HepG2 (cell line): ENCODE results near the gene TMEM214. TPM values are rescaled to one million over a fixed set of nuclear protein-coding genes. Genes with fewer than 3 reads are reported as not detected.

ENCODE experiments used
- ADNP ChIP-seq: sonication (generic); formaldehyde crosslinking; IDR thresholded peaks from 2 replicates; pipeline ENCODE4 v1.4.0; 2020; ENCODE audit warnings: missing genetic modification reagents
- ARNTL ChIP-seq: sonication (generic); formaldehyde crosslinking; IDR thresholded peaks from 2 replicates; pipeline ENCODE4 v1.4.0; 2020; ENCODE audit warnings: mild to moderate bottlenecking, missing genetic modification reagents
- DR1 ChIP-seq: sonication (generic); formaldehyde crosslinking; IDR thresholded peaks from 2 replicates; pipeline ENCODE4 v1.8.0; 2021; ENCODE audit warnings: mild to moderate bottlenecking, missing genetic modification reagents, inconsistent platforms
- E2F2 ChIP-seq: sonication (generic); formaldehyde crosslinking; IDR thresholded peaks from 2 replicates; pipeline ENCODE4 v1.4.0; 2020; ENCODE audit warnings: missing genetic modification reagents, borderline replicate concordance
- GPN1 ChIP-seq: sonication (generic); formaldehyde crosslinking; IDR thresholded peaks from 2 replicates; pipeline ENCODE4 v1.5.1; 2020; ENCODE audit warnings: missing genetic modification reagents, borderline replicate concordance
- HINFP ChIP-seq: sonication (generic); formaldehyde crosslinking; IDR thresholded peaks from 2 replicates; pipeline ENCODE4 v1.4.0; 2020; ENCODE audit warnings: low read depth, mild to moderate bottlenecking, missing genetic modification reagents
- JARID2 ChIP-seq: sonication (generic); formaldehyde crosslinking; IDR thresholded peaks from 2 replicates; pipeline ENCODE4 v1.8.1; 2023; ENCODE audit warnings: missing genetic modification reagents, inconsistent platforms; ENCODE audit not compliant: insufficient replicate concordance
- KLF11 ChIP-seq: IDR thresholded peaks from 2 replicates; pipeline ENCODE4 v1.6.1; 2016; ENCODE audit warnings: missing compliant biosample characterization
- MAZ ChIP-seq, 2 experiments: sonication (generic) in 1 of 2; formaldehyde crosslinking in 1 of 2; IDR thresholded peaks; 2 replicates each; pipeline versions ENCODE4 v1.5.0 to v1.6.1; 2012 to 2020; ENCODE audit warnings: low read depth in 2 of 2, mild to moderate bottlenecking in 2 of 2, borderline replicate concordance in 1 of 2, improper control_type of control experiment in 1 of 2, low read length in 1 of 2, missing genetic modification reagents in 1 of 2, moderate library complexity in 1 of 2
- MED1 ChIP-seq: sonication (generic); formaldehyde crosslinking; IDR thresholded peaks from 2 replicates; pipeline ENCODE4 v1.4.0; 2020; ENCODE audit warnings: missing genetic modification reagents
- NONO ChIP-seq, 2 experiments: fragments of 450-650 bp in 1 of 2; sonication (generic) in 1 of 2; formaldehyde crosslinking in 1 of 2; IDR thresholded peaks in 1 of 2; conservative IDR thresholded peaks in 1 of 2; 2 replicates each; pipeline versions ENCODE4 v1.6.1 to v1.8.0; 2017 to 2022; ENCODE audit warnings: mild to moderate bottlenecking in 1 of 2, missing genetic modification reagents in 1 of 2, moderate library complexity in 1 of 2
- NR2F6 ChIP-seq, 2 experiments: IDR thresholded peaks; 2 replicates each; pipeline ENCODE4 v1.6.1; 2016; ENCODE audit warnings: antibody characterized with exemption in 1 of 2, mild to moderate bottlenecking in 1 of 2
- PHF20 ChIP-seq: sonication (generic); formaldehyde crosslinking; IDR thresholded peaks from 2 replicates; pipeline ENCODE4 v1.5.0; 2020; ENCODE audit warnings: mild to moderate bottlenecking, missing genetic modification reagents
- SMYD3 ChIP-seq: sonication (generic); formaldehyde crosslinking; IDR thresholded peaks from 2 replicates; pipeline ENCODE4 v1.8.1; 2023; ENCODE audit warnings: mild to moderate bottlenecking, missing genetic modification reagents
- ZFP62 ChIP-seq: sonication (generic); formaldehyde crosslinking; IDR thresholded peaks from 2 replicates; pipeline ENCODE4 v1.4.0; 2020; ENCODE audit warnings: missing genetic modification reagents
- ZNF10 ChIP-seq: sonication (generic); formaldehyde crosslinking; IDR thresholded peaks from 2 replicates; pipeline ENCODE4 v1.4.0; 2020; ENCODE audit warnings: mild to moderate bottlenecking, low read depth, missing genetic modification reagents, borderline replicate concordance
- ZNF17 ChIP-seq: sonication (generic); formaldehyde crosslinking; IDR thresholded peaks from 2 replicates; pipeline ENCODE4 v1.5.0; 2020; ENCODE audit warnings: mild to moderate bottlenecking, missing genetic modification reagents
- ZNF234 ChIP-seq: sonication (generic); formaldehyde crosslinking; conservative IDR thresholded peaks from 2 replicates; pipeline ENCODE4 v1.5.1; 2020; ENCODE audit warnings: mild to moderate bottlenecking, missing genetic modification reagents
- ZNF329 ChIP-seq: sonication (generic); formaldehyde crosslinking; IDR thresholded peaks from 2 replicates; pipeline ENCODE4 v1.9.0; 2021; ENCODE audit warnings: low read depth, mild to moderate bottlenecking, missing genetic modification reagents
- ZNF33A ChIP-seq: sonication (generic); formaldehyde crosslinking; IDR thresholded peaks from 2 replicates; pipeline ENCODE4 v1.5.1; 2020; ENCODE audit warnings: missing genetic modification reagents, mild to moderate bottlenecking, moderate library complexity, borderline replicate concordance
- ZNF383 ChIP-seq: sonication (generic); formaldehyde crosslinking; IDR thresholded peaks from 2 replicates; pipeline ENCODE4 v1.4.0; 2020; ENCODE audit warnings: missing genetic modification reagents, mild to moderate bottlenecking, borderline replicate concordance
- ZNF446 ChIP-seq: sonication (generic); formaldehyde crosslinking; IDR thresholded peaks from 2 replicates; pipeline ENCODE4 v1.5.0; 2020; ENCODE audit warnings: mild to moderate bottlenecking, missing genetic modification reagents
- ZNF672 ChIP-seq: sonication (generic); formaldehyde crosslinking; IDR thresholded peaks from 2 replicates; pipeline ENCODE4 v1.8.1; 2022; ENCODE audit warnings: missing genetic modification reagents
- ZNF7 ChIP-seq: IDR thresholded peaks from 2 replicates; pipeline ENCODE4 v1.6.1; 2016; ENCODE audit warnings: missing biosample characterization, missing genetic modification reagents
- ZNF703 ChIP-seq: sonication (generic); formaldehyde crosslinking; IDR thresholded peaks from 2 replicates; pipeline ENCODE4 v1.5.1; 2020; ENCODE audit warnings: missing genetic modification reagents, mild to moderate bottlenecking, moderate library complexity, borderline replicate concordance
- ZNF883 ChIP-seq: sonication (generic); formaldehyde crosslinking; IDR thresholded peaks from 2 replicates; pipeline ENCODE4 v1.5.1; 2020; ENCODE audit warnings: mild to moderate bottlenecking, missing genetic modification reagents; ENCODE audit errors: not compliant biosample characterization
- polyA plus RNA-seq, 8 experiments: library from polyadenylated mRNA; depleted of rRNA in 3 of 8; stranded (reverse) in 7 of 8; unstranded in 1 of 8; fragments of >200 nt; fragmentation: Illumina TruSeq in 4 of 8; extraction: Trizol in 4 of 8; gene quantifications; 2 replicates each; pipeline versions ENCODE4 v1.2.1 to v1.2.3, GENCODE V29; 2011 to 2016; ENCODE audit warnings: low read depth in 4 of 8, missing spikeins in 1 of 8, mixed read lengths in 1 of 8; ENCODE audit not compliant: insufficient read depth in 1 of 8
- total RNA-seq, 5 experiments: library from RNA; depleted of rRNA; stranded (reverse); fragments of >200 nt; fragmentation: Illumina TruSeq; extraction: Trizol; gene quantifications; 2 replicates each; pipeline ENCODE4 v1.2.3, GENCODE V29; 2016; ENCODE audit warnings: low read depth in 1 of 5

TMEM214 gene
- total and polyA plus RNA-seq, 2 of the 13 experiments (the other 11 are each of a cell fraction or from before 2014, with no cell fraction given), result 58.3 to 132 TPM

GRCh38 chr2:27049422-27050280, 16.9 kb downstream of the TMEM214 start (continued):
- TF ChIP-seq HINFP (peak; percentile 80), NONO (IDR thresholded peaks at IDR 0.05) (no peak), NONO (CRISPR knock-in tag; conservative IDR thresholded peaks at IDR 0.05) (peak; percentile 60; the same call in 1 of the 2 replicates), ZNF703 (CRISPR knock-in tag) (peak; percentile 94; the same call in 1 of the 2 replicates), E2F2 (CRISPR knock-in tag) (no peak), ZNF17 (no peak), ZNF329 (peak; percentile 17; the same call in 1 of the 2 replicates), MED1 (CRISPR knock-in tag) (0 out of 2 replicates have a peak, but pooled peaks have one; percentile 8), SMYD3 (no peak), MAZ (IDR thresholded peaks at IDR 0.05; ENCODE audit: borderline replicate concordance, low read depth, low read length) (no peak), MAZ (CRISPR knock-in tag; IDR thresholded peaks at IDR 0.05; ENCODE audit: low read depth) (peak; percentile 32; the same call in 1 of the 2 replicates), ZNF446 (CRISPR knock-in tag) (peak; percentile 75; the same call in 1 of the 2 replicates), PHF20 (CRISPR knock-in tag) (0 out of 2 replicates have a peak, but pooled peaks have one; percentile 4), ZNF7 (no peak), GPN1 (no peak), ZNF383 (CRISPR knock-in tag) (no peak), JARID2 (CRISPR knock-in tag) (peak; percentile 30), ZNF10 (CRISPR knock-in tag) (no peak), KLF11 (CRISPR knock-in tag) (no peak; the same call in none of the 2 replicates), ZNF883 (CRISPR knock-in tag) (no peak), ZNF234 (CRISPR knock-in tag) (0 out of 2 replicates have a peak, but pooled peaks have one; percentile 22), ZNF672 (no peak), ARNTL (CRISPR knock-in tag) (no peak; the same call in 1 of the 2 replicates), DR1 (0 out of 2 replicates have a peak, but pooled peaks have one; percentile 58), ZFP62 (no peak), ADNP (CRISPR knock-in tag) (no peak), NR2F6 (IDR thresholded peaks at IDR 0.05) (no peak; the same call in 1 of the 2 replicates), NR2F6 (CRISPR knock-in tag; IDR thresholded peaks at IDR 0.05) (peak; percentile 20; the same call in 1 of the 2 replicates), ZNF33A (no peak)
